ENCODE measurements around the gene EPAS1.

EPAS1 gene

GRCh38 chr2:46331109-46331766, 34.0 kb downstream of the EPAS1 start:
- no peak for TF ChIP-seq CTCF (conservative IDR thresholded peaks at IDR 0.05; ENCODE audit: low read depth, low read length)
- H3K4me3 ChIP-seq (ENCODE audit: low read depth, low read length), result no peak overlapping the region
- DNase-seq (ENCODE audit: low read depth), result no peak

GRCh38 chr2:46332686-46333281, 35.6 kb downstream of the EPAS1 start:
- H3K4me3 ChIP-seq (ENCODE audit: low read depth, low read length), result no peak overlapping the region
- no peak for DNase-seq (ENCODE audit: low read depth)
- TF ChIP-seq CTCF (conservative IDR thresholded peaks at IDR 0.05; ENCODE audit: low read depth, low read length), result no peak

GRCh38 chr2:46333912-46334311, 36.7 kb downstream of the EPAS1 start:
- no peak overlapping the region for H3K4me3 ChIP-seq (ENCODE audit: low read depth, low read length)
- DNase-seq (ENCODE audit: low read depth), result no peak
- peak; percentile 45 for TF ChIP-seq CTCF (conservative IDR thresholded peaks at IDR 0.05; ENCODE audit: low read depth, low read length)

- DNase-seq (ENCODE audit: low read depth), result peak; percentile 92
Measured at GRCh38 chr2:46334389-46335271, 37.4 kb downstream of the EPAS1 start.

GRCh38 chr2:46335391-46336282, 38.4 kb downstream of the EPAS1 start:
- peak; percentile 82 for DNase-seq (ENCODE audit: low read depth)
- TF ChIP-seq CTCF (conservative IDR thresholded peaks at IDR 0.05; ENCODE audit: low read depth, low read length), result no peak
- H3K4me3 ChIP-seq (ENCODE audit: low read depth, low read length), result peak overlapping the region; percentile 25

More at GRCh38 chr2:46334389-46335271, 37.4 kb downstream of the EPAS1 start:
- no peak for TF ChIP-seq CTCF (conservative IDR thresholded peaks at IDR 0.05; ENCODE audit: low read depth, low read length)
- H3K4me3 ChIP-seq (ENCODE audit: low read depth, low read length), result peak overlapping the region; percentile 18

GRCh38 chr2:46336283-46336959, 39.2 kb downstream of the EPAS1 start:
- TF ChIP-seq CTCF (conservative IDR thresholded peaks at IDR 0.05; ENCODE audit: low read depth, low read length), result no peak
- peak; percentile 49 for DNase-seq (ENCODE audit: low read depth)
- H3K4me3 ChIP-seq (ENCODE audit: low read depth, low read length), result no peak overlapping the region
